Gastroesophageal sphincter (tissue), 4 donors: Measurements from ENCODE around the gene CDK16. TPM values are rescaled to one million over a fixed set of nuclear protein-coding genes. Genes with fewer than 3 reads are reported as not detected.

Experiments used
- ATAC-seq: fragments of 150-250 bp; one replicate; pipeline ENCODE4 v1.9.1; 2016; ENCODE audit warnings: mild to moderate bottlenecking, moderate library complexity
- H3K27ac ChIP-seq, 4 donors: fragments of 200-600 bp; sonication (generic) in 3 of 4; 1 replicate in 3 of 4; 2 replicates in 1 of 4; pipeline ENCODE4 v1.5.1; 2016 to 2019
- H3K27me3 ChIP-seq: fragments of 200-600 bp; sonication (generic); one replicate; pipeline ENCODE4 v1.5.1; 2019
- H3K36me3 ChIP-seq, 2 donors: fragments of 200-600 bp; sonication (generic); one replicate each; pipeline ENCODE4 v1.5.1; 2019; ENCODE audit warnings: control low read depth in 1 of 2
- H3K4me1 ChIP-seq, 3 donors: fragments of 200-600 bp; sonication (generic); 1 replicate in 2 of 3; 2 replicates in 1 of 3; pipeline ENCODE4 v1.5.1; 2016 to 2019; ENCODE audit warnings: control low read depth in 2 of 3
- H3K4me3 ChIP-seq, 2 donors: fragments of 200-600 bp; sonication (generic); one replicate each; pipeline ENCODE4 v1.5.1; 2019; ENCODE audit warnings: mild to moderate bottlenecking in 1 of 2, moderate library complexity in 1 of 2
- H3K9me3 ChIP-seq, 3 donors: fragments of 200-600 bp; sonication (generic); one replicate each; pipeline ENCODE4 v1.5.1; 2017 to 2019; ENCODE audit warnings: control low read depth in 2 of 3
- CTCF ChIP-seq, 4 experiments: fragments of 200-600 bp in 2 of 4; fragments of 450-650 bp in 2 of 4; sonication (generic) in 1 of 4; IDR thresholded peaks; one replicate each; pipeline ENCODE4 v1.5.1; 2017 to 2019; ENCODE audit warnings: antibody characterized with exemption in 4 of 4, mild to moderate bottlenecking in 2 of 4, moderate library complexity in 2 of 4
- EP300 ChIP-seq: sonication (generic); formaldehyde crosslinking; IDR thresholded peaks from one replicate; pipeline ENCODE4 v1.6.1; 2017; ENCODE audit warnings: antibody characterized with exemption, mild to moderate bottlenecking
- POLR2A ChIP-seq, 2 donors: fragments of 450-650 bp; IDR thresholded peaks; one replicate each; pipeline ENCODE4 v1.6.1; 2017; ENCODE audit warnings: antibody characterized with exemption in 2 of 2, mild to moderate bottlenecking in 2 of 2, moderate library complexity in 1 of 2
- POLR2AphosphoS5 ChIP-seq: sonication (generic); formaldehyde crosslinking; IDR thresholded peaks from one replicate; pipeline ENCODE4 v1.6.1; 2017; ENCODE audit warnings: antibody characterized with exemption
- whole genome bisulfite sequencing, 2 donors: methylation state at CpG; one replicate each; pipeline ENCODE4 v1.1.5; 2018; ENCODE audit warnings: low coverage in 1 of 2; 5-methylcytosine and 5-hydroxymethylcytosine counted together
- total RNA-seq, 4 donors: library from RNA; depleted of rRNA; stranded (reverse); fragments of >200 nt; gene quantifications; one replicate each; pipeline ENCODE4 v1.1.0, GENCODE V29; 2016

The CDK16 gene
- total RNA-seq, 4 donors from 2014 or later, result 45.8 to 76.1 (median 55.6) TPM

GRCh38 chrX:47264483-47265173 is 46.1 kb downstream of the CDK16 start:
- no peak for TF ChIP-seq POLR2AphosphoS5
- no peak for TF ChIP-seq POLR2A (IDR thresholded peaks at IDR 0.05)
- TF ChIP-seq CTCF (IDR thresholded peaks at IDR 0.05), result no peak
- TF ChIP-seq EP300, result no peak
- WGBS, 2 donors, result 68 to 72% methylated on average over 6 to 7 of the region's 7 CpGs

GRCh38 chrX:47266643-47267042 is 48.2 kb downstream of the CDK16 start:
- TF ChIP-seq POLR2AphosphoS5 (no peak), POLR2A (IDR thresholded peaks at IDR 0.05) (no peak), EP300 (no peak), CTCF (IDR thresholded peaks at IDR 0.05) (no peak)
- H3K27ac ChIP-seq, result no peak overlapping the region

More at GRCh38 chrX:47264483-47265173, 46.1 kb downstream of the CDK16 start:
- Histone ChIP-seq H3K4me3 (no peak overlapping the region), H3K27me3 (no peaks in the 10 kb centered on the region), H3K9me3 (no peaks in the 10 kb centered on the region), H3K36me3 (no peaks in the 10 kb centered on the region), H3K27ac (no peak overlapping the region), H3K4me1 (no peaks in the 10 kb centered on the region)
- no peak for ATAC-seq

GRCh38 chrX:47272013-47272408 is 53.5 kb downstream of the CDK16 start:
- TF ChIP-seq POLR2A (IDR thresholded peaks at IDR 0.05), result no peak
- TF ChIP-seq POLR2AphosphoS5, result no peak
- no peak for TF ChIP-seq EP300
- no peak for TF ChIP-seq CTCF (IDR thresholded peaks at IDR 0.05)
- H3K4me1 ChIP-seq, result no peaks in the 10 kb centered on the region
- no peaks in the 10 kb centered on the region for H3K36me3 ChIP-seq
- no peak for ATAC-seq
- H3K9me3 ChIP-seq, result no peaks in the 10 kb centered on the region
- WGBS, 2 donors, result 83% methylated on average over 1 of the region's 2 CpGs; no CpG with 5 or more reads in 1 of the 2 donors
- no peak overlapping the region for H3K4me3 ChIP-seq
- H3K27ac ChIP-seq, result no peak overlapping the region
- H3K27me3 ChIP-seq, result no peaks in the 10 kb centered on the region

More at GRCh38 chrX:47266643-47267042, 48.2 kb downstream of the CDK16 start:
- 73% methylated on average over 5 of the region's 7 CpGs; no CpG with 5 or more reads in 1 of the 2 donors for whole genome bisulfite sequencing, 2 donors
- H3K36me3 ChIP-seq, result no peaks in the 10 kb centered on the region
- no peak overlapping the region for H3K4me3 ChIP-seq
- no peaks in the 10 kb centered on the region for H3K4me1 ChIP-seq
- no peak for ATAC-seq
- no peaks in the 10 kb centered on the region for H3K27me3 ChIP-seq
- H3K9me3 ChIP-seq, result no peaks in the 10 kb centered on the region

- H3K4me1 ChIP-seq, result no peaks in the 10 kb centered on the region
- 67 to 90% methylated on average over 2 to 3 of the region's 7 CpGs for WGBS, 2 donors
- ATAC-seq, result no peak
- H3K36me3 ChIP-seq, result no peaks in the 10 kb centered on the region
- H3K27me3 ChIP-seq, result no peaks in the 10 kb centered on the region
- H3K9me3 ChIP-seq, result no peaks in the 10 kb centered on the region
- TF ChIP-seq POLR2A (IDR thresholded peaks at IDR 0.05) (no peak), POLR2AphosphoS5 (no peak), EP300 (no peak), CTCF (IDR thresholded peaks at IDR 0.05) (no peak)
- no peak overlapping the region for H3K27ac ChIP-seq
- no peak overlapping the region for H3K4me3 ChIP-seq
Measured at GRCh38 chrX:47273011-47273730, 54.7 kb downstream of the CDK16 start.

- TF ChIP-seq POLR2AphosphoS5 (no peak), POLR2A (IDR thresholded peaks at IDR 0.05) (no peak), CTCF (IDR thresholded peaks at IDR 0.05) (no peak), EP300 (no peak)
- Histone ChIP-seq H3K9me3 (no peaks in the 10 kb centered on the region), H3K36me3 (no peaks in the 10 kb centered on the region), H3K4me3 (no peak overlapping the region), H3K4me1 (no peaks in the 10 kb centered on the region), H3K27ac (no peak overlapping the region), H3K27me3 (no peaks in the 10 kb centered on the region)
- no peak for ATAC-seq
- WGBS, 2 donors, result 34 to 62% methylated on average over 2 of the region's 2 CpGs
Measured at GRCh38 chrX:47278691-47279090, 60.2 kb downstream of the CDK16 start.
